GM04504 (cell line): ENCODE data around the gene NEURL3.
A peak's percentile ranks its signal among the peaks of the same experiment; 100 is the strongest.
"Not testable (repeated sequence)": the region's sequence is repeated elsewhere in the genome, so short reads cannot be mapped to it uniquely, and the experiment has no call there.

Experiments
- DNase-seq: peaks from one replicate; pipeline ENCODE4 v3.0.0-alpha.2; 2012; ENCODE audit warnings: low read depth

Gene NEURL3

DNA sequence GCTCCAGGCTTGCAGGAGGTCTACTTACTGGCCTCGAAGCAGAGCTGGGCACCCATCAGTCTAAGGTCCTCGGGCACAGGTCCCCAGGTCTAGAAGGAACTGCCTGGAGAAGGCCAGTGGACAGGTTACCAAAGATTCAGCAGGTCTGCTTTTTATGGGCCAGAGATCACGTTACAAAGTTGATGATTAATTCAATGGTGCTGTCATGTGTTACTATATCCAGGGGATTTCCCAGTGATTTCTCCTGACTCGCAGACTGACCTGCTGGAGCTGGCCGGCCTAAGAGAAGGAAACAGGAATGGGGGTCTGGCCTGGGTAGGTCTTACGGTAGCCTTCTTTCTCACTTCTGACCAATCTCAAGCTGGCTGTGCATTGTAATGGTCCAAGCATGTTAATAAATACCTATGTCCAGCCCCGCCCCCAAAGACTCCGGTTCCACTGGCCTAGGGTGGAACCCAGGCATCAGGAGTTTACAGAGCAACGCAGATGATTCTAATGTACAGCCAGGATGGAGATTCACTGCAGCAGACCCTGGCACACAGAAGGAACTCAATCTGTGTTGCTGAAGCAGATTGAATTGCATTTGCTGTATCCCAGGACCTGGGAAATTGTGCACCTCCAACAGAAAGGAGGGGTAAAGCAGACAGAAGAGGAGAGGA lies at the start of gene NEURL3:
Gene NEURL3 (minus strand): TSS at position 127 of the 659 bp plus-strand sequence. CDS start 71 bp downstream, at position 56.
- DNase-seq = no peak

- no peak for DNase-seq
Observed at GRCh38 chr2:96554293-96555145, 49.4 kb upstream of the NEURL3 start.

GRCh38 chr2:96553957-96554292 lies 48.8 kb upstream of the NEURL3 start:
- not testable (repeated sequence) for DNase-seq

DNA sequence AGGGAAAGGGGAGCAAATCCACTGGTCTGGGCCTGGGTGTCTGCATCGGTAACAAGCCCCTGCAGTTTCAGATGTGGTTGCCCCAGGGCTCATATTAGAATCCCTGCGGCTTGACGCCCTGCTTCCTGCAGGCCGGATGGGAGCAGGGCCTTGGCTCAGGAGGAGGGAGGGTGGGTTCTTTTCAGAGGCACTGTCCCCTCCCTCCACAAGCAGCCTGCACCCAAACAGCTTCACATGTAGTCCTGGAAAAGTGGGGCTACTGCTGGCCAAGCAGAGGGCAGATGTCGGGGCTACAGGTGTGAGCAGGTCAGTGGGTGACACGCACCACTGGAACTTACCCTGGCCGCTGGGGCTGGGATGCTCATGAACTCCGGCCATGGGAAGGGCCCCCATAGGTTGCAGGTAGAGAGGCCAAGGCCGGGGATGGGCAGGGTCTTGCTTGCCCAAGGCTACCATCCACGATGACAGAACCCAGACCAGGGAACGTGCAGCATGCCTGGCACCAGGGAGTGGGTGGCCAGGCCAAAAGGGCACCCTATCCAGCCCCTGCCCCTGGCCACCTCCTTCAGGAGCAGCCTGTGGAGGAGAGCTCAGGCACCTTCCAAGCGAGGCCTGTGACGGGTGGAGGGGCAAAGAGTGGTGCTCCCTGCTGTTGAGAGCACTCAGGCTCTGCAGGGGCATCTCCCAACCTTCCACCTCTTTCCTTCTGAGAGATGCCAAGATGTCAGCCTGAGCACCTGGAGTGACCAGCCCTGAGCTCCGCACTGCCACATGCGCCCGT lies 48.2 kb upstream of the NEURL3 start:
- DNase-seq = no peak

DNA sequence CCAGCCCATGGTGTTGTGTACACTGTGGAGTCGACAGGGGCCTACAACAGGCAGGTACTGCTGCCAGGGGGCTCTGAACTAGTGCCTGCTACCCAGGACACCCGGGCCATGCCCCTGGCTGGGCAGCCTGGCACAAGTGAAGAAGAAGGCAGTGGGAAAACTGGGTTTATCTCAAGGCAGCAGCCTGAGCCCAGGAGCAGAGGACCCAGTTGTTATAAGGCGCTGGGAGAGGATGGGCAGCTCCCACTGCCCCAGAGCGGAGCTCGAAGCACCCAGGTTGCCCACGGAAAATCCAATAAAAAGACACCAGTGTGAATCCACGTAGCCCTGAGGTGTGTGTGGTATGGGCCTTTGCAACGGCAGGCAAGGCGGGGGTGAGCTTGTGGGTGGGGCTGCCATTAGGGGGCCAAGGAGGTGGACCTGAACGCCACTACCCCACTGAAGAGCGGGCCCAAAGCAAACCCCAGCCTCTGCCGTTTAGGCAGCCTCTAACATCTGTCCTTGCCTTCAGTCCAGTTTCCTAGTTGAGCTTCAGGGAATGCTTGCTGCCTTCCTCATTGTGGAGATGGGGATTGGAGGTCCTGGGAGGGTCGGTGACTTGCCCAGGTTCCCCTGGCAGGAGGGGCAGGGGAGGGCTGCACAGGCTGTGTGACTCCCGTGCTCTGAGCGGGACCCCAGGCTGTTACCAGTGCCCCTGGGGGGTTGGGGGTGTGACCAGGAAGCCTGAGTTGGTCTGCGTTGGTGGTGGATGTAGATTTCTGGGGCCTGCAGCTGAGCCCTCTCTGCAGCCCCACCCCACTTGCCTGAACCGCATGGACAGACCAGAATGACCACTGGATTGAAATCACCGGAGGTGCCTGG lies 47.4 kb upstream of the NEURL3 start:
- DNase-seq = no peak

- DNase-seq = no peak
Observed at GRCh38 chr2:96551605-96552314, 46.6 kb upstream of the NEURL3 start.

DNA sequence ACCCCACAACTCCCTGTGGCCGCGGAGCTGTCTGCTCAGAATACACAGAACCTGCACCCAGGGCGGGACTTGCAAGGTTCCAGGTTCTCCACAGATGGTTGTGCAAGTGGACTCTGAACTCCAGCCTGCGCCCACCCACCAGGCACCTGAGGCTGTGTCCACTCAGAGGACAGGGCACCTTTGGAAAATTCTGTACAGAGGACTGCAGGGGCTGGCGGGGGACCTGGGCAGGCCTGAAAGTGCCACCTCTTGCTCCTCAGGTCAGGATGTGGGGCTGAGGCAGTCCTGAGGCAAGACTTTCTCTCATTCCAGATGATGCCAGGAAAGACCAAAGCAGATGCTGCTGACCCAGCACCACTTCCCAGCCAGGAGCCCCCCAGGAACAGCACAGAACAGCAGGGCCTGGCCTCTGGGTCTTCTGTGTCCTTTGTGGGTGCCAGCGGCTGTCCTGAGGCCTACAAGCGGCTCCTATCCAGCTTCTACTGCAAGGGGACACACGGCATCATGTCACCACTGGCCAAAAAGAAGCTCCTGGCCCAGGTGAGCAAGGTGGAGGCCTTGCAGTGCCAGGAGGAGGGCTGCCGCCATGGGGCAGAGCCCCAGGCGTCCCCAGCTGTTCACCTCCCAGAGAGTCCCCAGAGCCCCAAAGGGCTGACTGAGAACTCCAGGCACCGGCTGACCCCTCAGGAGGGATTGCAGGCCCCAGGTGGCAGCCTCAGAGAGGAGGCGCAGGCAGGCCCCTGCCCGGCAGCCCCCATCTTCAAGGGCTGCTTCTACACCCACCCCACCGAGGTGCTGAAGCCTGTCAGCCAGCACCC lies 45.8 kb upstream of the NEURL3 start:
- DNase-seq = no peak

DNA sequence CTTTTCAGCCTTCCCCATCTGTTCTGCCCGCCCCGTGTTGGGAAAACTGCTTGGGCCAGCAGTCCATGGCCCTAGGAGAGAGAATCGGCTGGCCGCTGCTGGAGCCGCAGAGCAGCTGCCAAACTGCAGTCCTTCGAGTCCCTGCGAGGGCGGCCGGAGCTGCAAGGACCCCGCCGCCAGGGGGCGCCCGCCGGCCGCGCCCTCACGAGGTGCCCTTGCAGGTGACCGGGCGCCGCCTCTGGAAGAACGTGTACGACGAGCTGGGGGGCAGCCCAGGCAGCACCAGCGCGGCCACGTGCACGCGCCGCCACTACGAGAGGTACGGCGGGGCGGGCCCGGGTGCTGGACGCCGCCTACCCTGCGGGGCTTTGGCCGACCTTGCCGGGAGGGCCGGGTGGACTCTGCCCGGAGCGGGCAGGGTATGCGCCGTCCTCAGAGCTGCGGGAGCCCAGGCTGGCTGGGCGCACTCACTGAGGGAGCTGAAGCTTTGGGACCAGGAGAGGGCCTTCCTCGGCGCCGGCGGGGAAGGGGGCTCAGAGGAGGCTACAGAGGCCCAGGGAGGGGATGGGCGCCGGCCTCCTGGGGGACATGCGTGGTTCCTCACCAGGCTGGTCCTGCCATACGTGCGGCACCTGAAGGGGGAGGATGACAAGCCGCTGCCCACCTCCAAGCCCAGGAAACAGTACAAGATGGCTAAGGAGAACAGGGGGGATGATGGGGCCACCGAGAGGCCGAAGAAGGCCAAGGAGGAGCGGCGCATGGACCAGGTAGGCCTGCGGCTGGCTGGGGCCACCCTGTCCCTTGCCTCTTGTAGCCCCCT lies 45.0 kb upstream of the NEURL3 start:
- no peak for DNase-seq

- no peak for DNase-seq
Observed at GRCh38 chr2:96549466-96549785, 44.3 kb upstream of the NEURL3 start.

- DNase-seq = no peak
Observed at GRCh38 chr2:96548558-96549465, 43.7 kb upstream of the NEURL3 start.

DNA sequence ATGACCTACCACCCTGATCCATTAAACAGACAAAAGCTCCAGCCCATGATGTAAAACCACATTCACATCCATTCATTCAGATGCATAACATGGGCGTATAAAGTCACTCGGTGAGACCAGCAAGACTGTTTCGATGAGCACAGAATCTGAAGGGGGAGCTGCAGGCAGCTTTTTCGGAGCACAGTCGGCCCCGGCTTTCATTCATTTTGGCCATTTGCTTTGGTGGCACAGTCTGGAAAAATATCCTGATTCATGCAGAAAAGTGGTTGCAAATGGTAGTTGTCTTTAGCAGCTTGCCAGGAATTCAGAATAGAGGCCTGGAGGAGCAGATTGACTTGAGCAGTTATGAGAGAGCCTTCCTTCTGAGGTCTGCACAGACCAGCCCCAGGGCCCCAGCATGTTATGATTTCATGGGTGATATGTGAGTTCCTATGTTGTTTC lies 42.6 kb upstream of the NEURL3 start:
- DNase-seq = no peak

- no peak for DNase-seq
Observed at GRCh38 chr2:96547203-96547641, 42.1 kb upstream of the NEURL3 start.

DNA sequence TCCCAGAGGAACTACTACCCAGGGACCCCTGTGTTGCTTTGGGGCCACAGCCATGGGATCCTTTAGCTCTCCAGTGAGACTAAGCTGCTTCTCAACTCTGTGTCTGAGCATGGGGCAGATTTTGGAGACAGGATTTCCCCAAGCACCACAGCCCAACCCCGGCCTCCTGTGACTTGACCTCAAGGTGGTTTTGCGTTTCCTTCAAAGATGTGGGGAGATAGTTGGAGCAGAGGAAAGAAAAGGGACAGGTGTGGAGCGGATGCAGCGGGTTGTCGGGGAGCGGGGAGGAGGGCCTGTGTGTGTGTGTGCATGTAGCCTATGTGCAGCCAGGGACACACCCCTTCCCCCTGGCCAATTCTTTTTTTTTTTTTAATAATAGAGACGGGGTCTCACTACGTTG lies 41.6 kb upstream of the NEURL3 start:
- DNase-seq = no peak

DNA sequence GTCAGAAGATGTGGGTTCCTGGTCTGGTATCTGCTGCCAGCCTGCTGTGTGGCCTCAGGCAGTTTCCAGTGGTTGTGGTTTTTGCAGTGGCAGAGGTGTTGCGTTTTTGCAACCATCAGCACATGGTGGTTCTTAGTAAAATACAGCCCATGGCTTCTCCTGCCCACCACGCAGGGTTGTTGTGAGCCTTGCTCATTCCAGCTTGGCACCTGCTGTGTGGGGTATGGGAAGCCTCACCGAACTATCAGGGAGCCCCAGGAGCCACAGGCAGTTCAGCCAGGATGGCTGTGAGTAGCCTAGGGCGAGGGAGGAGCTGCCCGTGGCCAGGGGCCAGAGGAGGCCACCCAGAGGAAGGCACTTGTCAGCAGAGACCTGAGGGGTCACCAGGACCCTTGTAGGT lies 41.2 kb upstream of the NEURL3 start:
- DNase-seq = no peak

DNA sequence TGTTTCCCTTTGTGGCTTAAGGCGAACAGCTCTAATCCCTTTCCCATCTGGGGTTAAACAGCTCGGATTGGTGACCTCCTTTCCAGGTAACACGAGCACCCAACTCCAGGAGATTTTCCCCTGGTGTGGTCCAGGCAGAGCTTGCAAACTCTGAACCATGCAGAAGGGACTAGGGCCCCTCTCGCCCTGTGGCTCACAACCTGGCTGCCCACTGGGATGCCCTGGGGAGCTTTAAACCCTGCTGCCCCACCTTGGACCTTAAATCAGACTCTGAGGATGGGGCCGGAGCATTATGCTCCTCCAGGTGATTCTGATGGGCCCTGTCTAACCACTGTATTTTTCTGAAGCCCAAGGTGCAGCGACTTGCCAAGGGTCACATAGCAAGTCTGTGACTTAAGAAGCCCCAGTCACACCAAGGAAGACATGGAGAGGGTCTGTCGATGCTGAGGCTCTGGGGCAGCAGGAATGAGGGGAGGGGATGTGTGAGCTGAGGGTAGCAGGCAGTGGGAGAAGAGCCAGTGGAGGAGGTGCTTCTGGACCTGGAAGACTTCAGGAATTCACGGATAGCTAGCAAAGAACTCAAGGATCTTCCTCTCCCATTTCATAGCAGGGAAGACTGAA lies 37.3 kb upstream of the NEURL3 start:
- no peak for DNase-seq

DNA sequence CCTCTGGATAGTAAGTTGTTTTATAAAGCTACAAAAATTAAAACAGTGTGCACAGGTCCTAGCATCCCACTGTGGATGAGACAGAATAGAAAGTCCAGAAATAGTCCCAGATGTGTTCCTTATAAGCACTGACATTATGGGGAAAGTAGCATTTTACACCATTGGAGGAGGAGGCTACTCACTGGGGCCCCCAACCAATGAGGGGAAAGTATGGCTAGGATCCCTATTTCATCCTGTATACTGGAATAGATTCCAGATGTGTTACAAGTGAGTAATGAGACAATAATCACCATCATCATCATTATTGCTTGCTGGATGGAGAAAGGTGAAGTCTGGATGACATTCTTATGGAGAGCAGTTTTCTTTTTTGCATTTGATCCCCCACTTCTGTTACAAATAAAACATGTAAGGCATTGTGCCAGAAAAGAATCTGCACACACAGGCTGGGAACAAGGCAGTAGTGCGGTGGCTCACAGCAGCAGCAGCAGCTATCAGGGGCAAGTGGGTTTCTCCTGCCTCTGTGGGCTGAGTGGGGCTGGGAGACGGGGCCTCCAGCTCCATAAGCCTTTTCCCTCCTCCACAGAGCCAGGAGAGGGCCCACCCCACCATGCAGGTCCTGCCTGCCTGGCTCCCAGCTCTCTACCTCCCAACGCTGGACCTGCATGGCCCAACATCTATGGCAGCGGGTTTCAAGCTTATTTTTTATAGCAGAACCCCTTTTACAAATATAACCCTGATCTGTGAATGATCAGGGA lies 36.4 kb upstream of the NEURL3 start:
- DNase-seq = peak; percentile 81

DNA sequence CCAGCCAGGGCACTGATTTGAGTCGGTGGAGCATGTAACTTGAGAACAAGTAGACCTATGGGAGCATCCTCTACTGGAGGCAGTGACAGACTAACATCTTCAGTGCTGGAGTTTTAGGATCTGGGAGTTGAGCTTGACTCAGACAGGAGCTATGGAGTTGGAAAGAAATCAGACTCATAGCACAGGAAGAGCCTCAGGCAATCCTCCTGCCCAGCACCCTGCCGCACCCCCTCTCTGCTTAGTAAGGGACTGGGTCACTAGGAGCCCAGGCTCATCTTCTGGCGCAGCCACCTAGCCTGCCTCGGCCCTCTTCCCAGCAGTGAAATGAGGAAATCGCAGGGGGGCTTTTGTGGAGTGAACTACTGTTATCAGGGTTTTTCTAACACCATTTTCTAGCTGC lies 35.0 kb upstream of the NEURL3 start:
- peak; percentile 73 for DNase-seq
